ENCODE results near the gene TBC1D24.
A peak's percentile ranks its signal among the peaks of the same experiment; 100 is the strongest.

Gene TBC1D24

GRCh38 chr16:2527071-2527783, 52.3 kb downstream of the TBC1D24 start:
- H3K4me3 ChIP-seq (ENCODE audit: low read depth, low read length), result no peak overlapping the region
- H3K36me3 ChIP-seq, result peaks cover 57% of the 10 kb centered on the region
- no peak for TF ChIP-seq CTCF (IDR thresholded peaks at IDR 0.05; ENCODE audit: low read depth, low read length)

GRCh38 chr16:2527784-2528100, 52.8 kb downstream of the TBC1D24 start:
- DNase-seq, result no peak
- H3K36me3 ChIP-seq, result peaks cover 54% of the 10 kb centered on the region
- no peaks in the 10 kb centered on the region for H3K9me3 ChIP-seq (ENCODE audit: severe bottlenecking)
- H3K27ac ChIP-seq, result no peak overlapping the region
- no peak overlapping the region for H3K4me3 ChIP-seq (ENCODE audit: low read depth, low read length)
- no peaks in the 10 kb centered on the region for H3K27me3 ChIP-seq (ENCODE audit: insufficient read depth, low read depth, severe bottlenecking)
- no peak for TF ChIP-seq CTCF (IDR thresholded peaks at IDR 0.05; ENCODE audit: low read depth, low read length)

More at GRCh38 chr16:2527071-2527783, 52.3 kb downstream of the TBC1D24 start:
- H3K27me3 ChIP-seq (ENCODE audit: insufficient read depth, low read depth, severe bottlenecking), result no peaks in the 10 kb centered on the region
- no peaks in the 10 kb centered on the region for H3K9me3 ChIP-seq (ENCODE audit: severe bottlenecking)
- DNase-seq, result no peak
- no peak overlapping the region for H3K27ac ChIP-seq

DNA sequence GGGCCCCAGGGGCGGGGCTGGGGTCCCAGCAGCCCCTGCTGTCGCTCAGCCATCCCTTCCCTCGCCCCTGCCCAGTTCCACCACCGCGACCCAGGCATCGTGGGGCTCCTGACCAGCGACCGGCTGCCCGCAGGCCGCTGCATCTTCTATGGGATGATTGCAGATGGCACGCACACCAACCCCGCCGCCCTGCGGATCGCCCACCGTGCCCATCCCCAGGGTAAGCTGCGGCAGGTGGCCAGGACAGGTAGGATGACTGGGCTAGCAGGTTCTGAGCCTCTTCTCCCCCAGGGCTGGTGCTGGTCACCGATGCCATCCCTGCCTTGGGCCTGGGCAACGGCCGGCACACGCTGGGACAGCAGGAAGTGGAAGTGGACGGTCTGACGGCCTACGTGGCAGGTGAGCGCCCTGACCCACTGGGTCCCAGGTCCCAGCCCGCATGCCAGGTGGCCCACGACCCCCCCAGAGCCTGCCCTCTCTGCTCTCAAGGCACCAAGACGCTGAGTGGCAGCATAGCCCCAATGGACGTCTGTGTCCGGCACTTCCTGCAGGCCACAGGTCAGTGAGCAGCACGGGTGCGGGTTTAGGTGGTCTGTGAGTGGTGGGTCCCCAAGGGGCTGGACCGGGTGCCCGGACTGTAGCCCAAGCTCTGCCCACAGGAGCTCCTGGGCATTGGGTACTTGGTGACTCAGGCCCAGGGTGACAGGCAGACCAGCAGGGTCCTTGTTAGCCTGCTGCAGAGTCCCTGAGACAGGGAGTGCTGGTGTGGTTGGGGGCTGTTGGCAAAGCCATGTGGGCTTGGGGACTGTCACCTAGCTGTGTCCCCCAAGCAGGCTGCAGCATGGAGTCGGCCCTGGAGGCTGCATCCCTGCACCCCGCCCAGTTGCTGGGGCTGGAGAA, 53.5 kb downstream of the TBC1D24 start:
- H3K4me3 ChIP-seq (ENCODE audit: low read depth, low read length), result no peak overlapping the region
- peaks cover 48% of the 10 kb centered on the region for H3K36me3 ChIP-seq
- H3K27me3 ChIP-seq (ENCODE audit: insufficient read depth, low read depth, severe bottlenecking), result no peaks in the 10 kb centered on the region
- no peak overlapping the region for H3K27ac ChIP-seq
- no peaks in the 10 kb centered on the region for H3K9me3 ChIP-seq (ENCODE audit: severe bottlenecking)
- no peak for DNase-seq
- TF ChIP-seq CTCF (IDR thresholded peaks at IDR 0.05; ENCODE audit: low read depth, low read length), result no peak

GRCh38 chr16:2529061-2529931, 54.4 kb downstream of the TBC1D24 start:
- TF ChIP-seq CTCF (IDR thresholded peaks at IDR 0.05; ENCODE audit: low read depth, low read length), result 0 out of 2 replicates have a peak, but pooled peaks have one; percentile 27
- peaks cover 39% of the 10 kb centered on the region for H3K36me3 ChIP-seq
- no peak for DNase-seq
- no peaks in the 10 kb centered on the region for H3K9me3 ChIP-seq (ENCODE audit: severe bottlenecking)
- H3K4me3 ChIP-seq (ENCODE audit: low read depth, low read length), result no peak overlapping the region
- no peaks in the 10 kb centered on the region for H3K27me3 ChIP-seq (ENCODE audit: insufficient read depth, low read depth, severe bottlenecking)
- no peak overlapping the region for H3K27ac ChIP-seq

- DNase-seq, result no peak
- H3K9me3 ChIP-seq (ENCODE audit: severe bottlenecking), result no peaks in the 10 kb centered on the region
- H3K27me3 ChIP-seq (ENCODE audit: insufficient read depth, low read depth, severe bottlenecking), result no peaks in the 10 kb centered on the region
- H3K27ac ChIP-seq, result no peak overlapping the region
- TF ChIP-seq CTCF (IDR thresholded peaks at IDR 0.05; ENCODE audit: low read depth, low read length), result no peak
- H3K4me3 ChIP-seq (ENCODE audit: low read depth, low read length), result no peak overlapping the region
- peaks cover 31% of the 10 kb centered on the region for H3K36me3 ChIP-seq
Measured at GRCh38 chr16:2529961-2530628, 55.2 kb downstream of the TBC1D24 start.
